ENCODE measurements around the gene CDV3.
"Not testable (repeated sequence)": the region's sequence is repeated elsewhere in the genome, so short reads cannot be mapped to it uniquely, and the experiment has no call there.

DNA sequence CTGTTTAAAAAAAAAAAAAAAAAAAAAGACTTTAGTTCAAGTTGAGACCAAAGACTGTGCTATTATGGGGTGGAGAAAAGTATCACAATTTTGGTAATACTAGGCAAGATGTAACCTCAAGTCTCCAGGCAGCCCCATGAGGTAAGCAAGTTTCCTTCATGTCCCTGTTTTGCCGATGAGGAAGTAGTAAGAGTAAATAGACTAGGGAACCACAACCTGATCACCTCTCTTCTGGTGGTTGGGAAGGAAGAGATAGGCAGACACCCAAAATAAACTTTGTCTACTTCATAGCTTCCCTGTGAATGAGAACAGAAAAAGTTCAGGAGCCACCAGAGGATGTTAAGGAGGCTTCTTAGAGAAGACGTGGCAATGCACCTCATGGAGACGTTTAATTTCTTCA is 49.7 kb upstream of the CDV3 start:
- TF ChIP-seq POLR2A (IDR thresholded peaks at IDR 0.05; ENCODE audit: low read length); GATA1 (IDR thresholded peaks at IDR 0.05; ENCODE audit: low read depth, low read length): not testable (repeated sequence)
